HCT116 (cell line): ENCODE data around the gene ATP6V1G1. TPM values are rescaled to one million over a fixed set of nuclear protein-coding genes. Genes with fewer than 3 reads are reported as not detected.

Source experiments
- ATAC-seq: fragments of 200-7000 bp; cut with Tn5 transposase; 2 replicates; pipeline ENCODE4 v1.9.1; 2020; ENCODE audit warnings: mild to moderate bottlenecking, moderate library complexity
- BruUV-seq: library from RNA; stranded (reverse); fragments of 400-500 nt; replicated peaks from 2 replicates; lab custom pipeline; 2021; lab: Mats Ljungman, UMichigan
- CTCF ChIA-PET: fragments of 300-600 bp; sonication (Branson Sonifier 250); formaldehyde crosslinking; loops from one replicate; lab custom pipeline; 2021; ENCODE audit warnings: antibody characterized with exemption; lab: Charles Lee
- POLR2A ChIA-PET: fragments of 300-600, 350-600 bp; sonication (Branson Sonifier 250); formaldehyde crosslinking; loops from one replicate; lab custom pipeline; 2021; ENCODE audit warnings: antibody characterized with exemption; lab: Charles Lee
- RAD21 ChIA-PET, 2 experiments: fragments of 300-600 bp; sonication (Branson Sonifier 250); formaldehyde crosslinking; loops; one replicate each; lab custom pipeline; 2023; ENCODE audit warnings: low total read pairs in 2 of 2; ENCODE audit not compliant: uncharacterized antibody in 2 of 2, unreplicated experiment in 2 of 2, low non-redundant PET in 1 of 2; lab: Charles Lee
- DNase-seq: peaks from one replicate; pipeline ENCODE4 v3.0.0-alpha.2; 2010; ENCODE audit warnings: low read depth, low spot score
- H2AFZ ChIP-seq: fragments of 200-600 bp; shearing (Covaris generic), sonication (generic); 2 replicates; pipeline ENCODE4 v1.6.1; 2017; ENCODE audit warnings: low read depth, mixed run types, mixed read lengths, antibody characterized with exemption, low read length; ENCODE audit not compliant: poor library complexity, severe bottlenecking
- H3K27ac ChIP-seq: 2 replicates; pipeline ENCODE4 v1.5.1; 2012; ENCODE audit warnings: low read depth, low read length
- H3K27me3 ChIP-seq: fragments of 200-600 bp; sonication (generic); 2 replicates; pipeline ENCODE4 v1.6.1; 2016; ENCODE audit warnings: mixed run types, low read length, mixed read lengths; ENCODE audit not compliant: insufficient read depth
- H3K36me3 ChIP-seq, 2 experiments: fragments of 200-500 bp in 1 of 2; fragments of 200-600 bp in 1 of 2; sonication (Bioruptor generic) in 1 of 2; sonication (generic) in 1 of 2; 2 replicates each; pipeline versions ENCODE4 v1.5.1 to v1.6.1; 2014 to 2016; ENCODE audit warnings: low read length in 2 of 2, inconsistent platforms in 1 of 2, mixed read lengths in 1 of 2, mixed run types in 1 of 2; ENCODE audit not compliant: insufficient read depth in 2 of 2, control insufficient read depth in 1 of 2
- H3K4me1 ChIP-seq, 2 experiments: fragments of 200-600 bp in 1 of 2; sonication (generic) in 1 of 2; 2 replicates each; pipeline versions ENCODE4 v1.5.1 to v1.6.1; 2012 to 2017; ENCODE audit warnings: low read length in 2 of 2, inconsistent platforms in 1 of 2, mild to moderate bottlenecking in 1 of 2, mixed read lengths in 1 of 2, mixed run types in 1 of 2, moderate library complexity in 1 of 2; ENCODE audit not compliant: insufficient read depth in 2 of 2, control insufficient read depth in 1 of 2
- H3K4me2 ChIP-seq: fragments of 200-600 bp; sonication (generic); 2 replicates; pipeline ENCODE4 v1.6.1; 2017; ENCODE audit warnings: mixed run types, low read length, mixed read lengths
- H3K4me3 ChIP-seq, 2 experiments: fragments of 200-600 bp in 1 of 2; sonication (generic) in 1 of 2; replicated peaks in 1 of 2; 2 replicates each; pipeline ENCODE4 v1.5.1; 2011 to 2016; ENCODE audit warnings: low read length in 2 of 2, control low read depth in 1 of 2, low read depth in 1 of 2, mild to moderate bottlenecking in 1 of 2, mixed read lengths in 1 of 2, mixed run types in 1 of 2
- H3K79me2 ChIP-seq: fragments of 200-600 bp; sonication (generic); 2 replicates; pipeline ENCODE4 v1.6.1; 2017; ENCODE audit warnings: mild to moderate bottlenecking, mixed run types, low read length, moderate library complexity, mixed read lengths; ENCODE audit not compliant: insufficient read depth
- H3K9ac ChIP-seq: fragments of 200-600 bp; sonication (generic); 2 replicates; pipeline ENCODE4 v1.6.1; 2016; ENCODE audit warnings: low read length, mixed read lengths
- H3K9me2 ChIP-seq: fragments of 200-600 bp; sonication (generic), shearing (Covaris generic); 2 replicates; pipeline ENCODE4 v1.6.1; 2017; ENCODE audit warnings: mixed run types, mild to moderate bottlenecking, moderate library complexity; ENCODE audit not compliant: insufficient read depth
- H3K9me3 ChIP-seq, 2 experiments: fragments of 200-500 bp in 1 of 2; fragments of 200-600 bp in 1 of 2; sonication (Bioruptor generic) in 1 of 2; sonication (generic) in 1 of 2; 2 replicates each; pipeline ENCODE4 v1.6.1; 2014 to 2017; ENCODE audit warnings: low read length in 2 of 2, mixed read lengths in 2 of 2, inconsistent platforms in 1 of 2, low read depth in 1 of 2, mild to moderate bottlenecking in 1 of 2, mixed run types in 1 of 2, moderate library complexity in 1 of 2; ENCODE audit not compliant: control insufficient read depth in 1 of 2, insufficient read depth in 1 of 2
- H4K20me1 ChIP-seq: fragments of 200-600 bp; sonication (generic), shearing (Covaris generic); 2 replicates; pipeline ENCODE4 v1.6.1; 2017; ENCODE audit warnings: mixed run types, mild to moderate bottlenecking, moderate library complexity; ENCODE audit not compliant: insufficient read depth
- CEBPB ChIP-seq: IDR thresholded peaks from 2 replicates; pipeline ENCODE4 v1.6.1; 2012; ENCODE audit warnings: low read depth
- EGR1 ChIP-seq: IDR thresholded peaks from 2 replicates; pipeline ENCODE4 v1.6.1; 2012; ENCODE audit warnings: low read depth
- POLR2A ChIP-seq: IDR thresholded peaks from 2 replicates; pipeline ENCODE4 v1.7.0; 2011; ENCODE audit warnings: borderline replicate concordance; ENCODE audit not compliant: insufficient read depth, insufficient read length; ENCODE audit errors: extremely low read depth
- POLR2AphosphoS5 ChIP-seq: IDR thresholded peaks from 2 replicates; pipeline ENCODE4 v1.6.1; 2011; ENCODE audit warnings: mild to moderate bottlenecking, low read depth, low read length, moderate library complexity
- RAD21 ChIP-seq: IDR thresholded peaks from 2 replicates; pipeline ENCODE4 v1.6.1; 2012; ENCODE audit warnings: low read depth, mild to moderate bottlenecking
- SIN3A ChIP-seq: IDR thresholded peaks from 2 replicates; pipeline ENCODE4 v1.6.1; 2012; ENCODE audit warnings: low read depth
- SP1 ChIP-seq: IDR thresholded peaks from 2 replicates; pipeline ENCODE4 v1.6.1; 2012; ENCODE audit warnings: low read depth
- SRF ChIP-seq: IDR thresholded peaks from 2 replicates; pipeline ENCODE4 v1.6.1; 2012; ENCODE audit warnings: low read depth
- ZFX ChIP-seq: fragments of 450-650 bp; IDR thresholded peaks from 2 replicates; pipeline ENCODE4 v1.6.1; 2017
- ZNF274 ChIP-seq: fragments of 200-500 bp; sonication (Bioruptor generic); IDR thresholded peaks from 2 replicates; pipeline ENCODE4 v1.6.1; 2014; ENCODE audit warnings: mild to moderate bottlenecking, low read depth, low read length, inconsistent platforms
- intact Hi-C: fragments of 100-400 bp; cut with micrococcal nuclease; formaldehyde crosslinking; loops from 2 replicates; pipeline ENCODE4 v1.10.0; 2022
- total RNA-seq: library from RNA; stranded (reverse); gene quantifications from one replicate; pipeline ENCODE4 v1.2.1, GENCODE V29; 2021; ENCODE audit not compliant: unreplicated experiment
- TF ChIP-seq, protein P1 (sequence below): IDR thresholded peaks from 2 replicates; pipeline ENCODE4 v1.6.1; 2012; ENCODE audit warnings: low read depth
- TF ChIP-seq, protein P2 (sequence below): IDR thresholded peaks from 2 replicates; pipeline ENCODE4 v1.6.1; 2012

ATP6V1G1 gene
- total RNA-seq, 1 experiment from 2014 or later, result 72.3 TPM

DNA sequence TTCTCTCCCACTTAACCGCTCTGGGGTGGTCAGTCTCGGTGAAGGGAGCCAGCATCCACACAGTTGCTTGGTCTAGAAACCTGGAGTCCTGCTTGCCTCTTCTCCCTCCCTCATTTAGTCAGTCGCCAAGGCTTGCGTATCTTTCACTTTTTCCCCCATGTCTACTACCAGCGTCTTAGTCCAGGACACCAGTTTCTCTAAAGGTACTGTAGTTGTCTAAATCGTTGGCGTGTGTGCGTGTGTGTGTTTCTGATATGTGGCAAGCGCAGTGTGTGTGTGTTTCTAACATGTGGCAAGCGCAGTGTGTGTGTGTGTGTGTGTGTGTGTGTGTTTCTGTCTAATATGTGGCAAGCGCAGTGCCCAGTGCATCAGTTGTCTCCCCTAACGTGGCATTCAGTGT lies 641 bp downstream of the ATP6V1G1 start:
- POLR2A ChIA-PET, result interaction anchor here (0.7 to 1.6 kb wide), 7 partner anchors 12 to 149 kb away, joined by 3 to 8 read pairs (median 3); no protein-coding TSS in a partner anchor

DNA sequence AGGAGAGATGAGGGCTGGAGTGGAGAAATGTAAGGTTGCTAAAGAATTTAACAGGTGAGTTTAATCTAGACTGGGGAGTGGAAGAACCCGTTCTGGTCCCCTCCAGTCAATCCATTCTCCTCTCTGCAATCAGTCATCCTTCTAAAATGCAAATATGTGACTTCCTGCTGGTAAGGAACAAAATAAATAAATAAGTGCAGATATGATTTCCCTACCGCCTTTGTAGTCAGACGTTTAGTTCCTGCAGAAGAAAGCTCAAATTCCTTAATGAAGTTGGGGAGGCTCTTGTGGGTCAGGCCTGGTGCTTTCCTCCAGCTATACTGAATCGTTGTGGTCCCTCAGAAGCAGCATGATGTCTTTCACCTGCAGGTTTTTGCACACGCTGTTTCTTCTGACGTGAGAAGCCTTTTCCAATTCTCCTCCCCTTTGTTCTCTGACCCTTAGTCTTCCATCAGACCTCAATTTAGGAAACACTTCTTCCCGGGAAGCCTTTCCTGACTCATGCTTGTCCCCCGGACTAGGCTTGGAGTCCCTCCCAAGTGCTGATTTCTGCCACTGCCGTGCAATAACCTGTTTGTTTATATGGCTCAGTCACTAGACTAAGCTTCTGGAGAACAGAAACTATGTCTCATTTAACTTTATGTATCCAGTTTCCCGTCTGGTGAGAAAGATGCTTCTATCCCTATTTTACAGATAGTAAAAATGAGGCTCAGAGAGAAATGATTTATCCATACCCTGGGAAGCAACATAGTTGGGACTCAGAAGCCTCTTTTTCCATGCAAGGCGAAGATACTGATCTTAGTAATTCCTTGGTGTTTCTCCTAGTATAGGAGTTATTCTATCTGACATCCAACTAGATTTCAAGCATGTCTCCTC lies 1.3 kb downstream of the ATP6V1G1 start:
- H2AFZ ChIP-seq, result no peak overlapping the region
- POLR2A ChIA-PET, result interaction anchor here (1.1 to 1.6 kb wide), 3 partner anchors 17 to 150 kb away, joined by 3 to 8 read pairs (median 7); no protein-coding TSS in a partner anchor
- ATAC-seq, result no peak
- no peaks in the 10 kb centered on the region for H3K9me3 ChIP-seq
- peaks cover 63% of the 10 kb centered on the region for H3K79me2 ChIP-seq
- H3K36me3 ChIP-seq, result peaks cover 11 to 15% of the 10 kb centered on the region in 2 experiments; a peak in 3 of 4 replicates
- CTCF ChIA-PET, result no interaction called here
- no peaks in the 10 kb centered on the region for H3K27me3 ChIP-seq
- no peaks in the 10 kb centered on the region for H3K9me2 ChIP-seq
- RAD21 ChIA-PET, result no interaction called here
- H3K27ac ChIP-seq, result no peak overlapping the region
- H3K9ac ChIP-seq, result peak overlapping the region; percentile 93
- H3K4me3 ChIP-seq, result peak overlapping the region; percentile 95 to 100
- no peaks in the 10 kb centered on the region for H4K20me1 ChIP-seq
- H3K4me2 ChIP-seq, result peak overlapping the region; percentile 92
- H3K4me1 ChIP-seq, result peaks cover 10 to 19% of the 10 kb centered on the region in 2 experiments
- no peak for DNase-seq
- TSS peak; percentile 52 for BruUV-seq
- intact Hi-C loops, result loop anchor here (5.0 kb wide), 1 partner anchor 82 kb away; the partner anchor contains the start of gene WHRN
- TF ChIP-seq, protein P1, sequence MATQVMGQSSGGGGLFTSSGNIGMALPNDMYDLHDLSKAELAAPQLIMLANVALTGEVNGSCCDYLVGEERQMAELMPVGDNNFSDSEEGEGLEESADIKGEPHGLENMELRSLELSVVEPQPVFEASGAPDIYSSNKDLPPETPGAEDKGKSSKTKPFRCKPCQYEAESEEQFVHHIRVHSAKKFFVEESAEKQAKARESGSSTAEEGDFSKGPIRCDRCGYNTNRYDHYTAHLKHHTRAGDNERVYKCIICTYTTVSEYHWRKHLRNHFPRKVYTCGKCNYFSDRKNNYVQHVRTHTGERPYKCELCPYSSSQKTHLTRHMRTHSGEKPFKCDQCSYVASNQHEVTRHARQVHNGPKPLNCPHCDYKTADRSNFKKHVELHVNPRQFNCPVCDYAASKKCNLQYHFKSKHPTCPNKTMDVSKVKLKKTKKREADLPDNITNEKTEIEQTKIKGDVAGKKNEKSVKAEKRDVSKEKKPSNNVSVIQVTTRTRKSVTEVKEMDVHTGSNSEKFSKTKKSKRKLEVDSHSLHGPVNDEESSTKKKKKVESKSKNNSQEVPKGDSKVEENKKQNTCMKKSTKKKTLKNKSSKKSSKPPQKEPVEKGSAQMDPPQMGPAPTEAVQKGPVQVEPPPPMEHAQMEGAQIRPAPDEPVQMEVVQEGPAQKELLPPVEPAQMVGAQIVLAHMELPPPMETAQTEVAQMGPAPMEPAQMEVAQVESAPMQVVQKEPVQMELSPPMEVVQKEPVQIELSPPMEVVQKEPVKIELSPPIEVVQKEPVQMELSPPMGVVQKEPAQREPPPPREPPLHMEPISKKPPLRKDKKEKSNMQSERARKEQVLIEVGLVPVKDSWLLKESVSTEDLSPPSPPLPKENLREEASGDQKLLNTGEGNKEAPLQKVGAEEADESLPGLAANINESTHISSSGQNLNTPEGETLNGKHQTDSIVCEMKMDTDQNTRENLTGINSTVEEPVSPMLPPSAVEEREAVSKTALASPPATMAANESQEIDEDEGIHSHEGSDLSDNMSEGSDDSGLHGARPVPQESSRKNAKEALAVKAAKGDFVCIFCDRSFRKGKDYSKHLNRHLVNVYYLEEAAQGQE, result no peak
- no peak for TF ChIP-seq CEBPB
- no peak for TF ChIP-seq SRF
- no peak for TF ChIP-seq EGR1
- TF ChIP-seq POLR2A, result no peak
- no peak for TF ChIP-seq SP1
- TF ChIP-seq RAD21, result no peak
- TF ChIP-seq, protein P2, sequence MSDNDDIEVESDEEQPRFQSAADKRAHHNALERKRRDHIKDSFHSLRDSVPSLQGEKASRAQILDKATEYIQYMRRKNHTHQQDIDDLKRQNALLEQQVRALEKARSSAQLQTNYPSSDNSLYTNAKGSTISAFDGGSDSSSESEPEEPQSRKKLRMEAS, result no peak
- no peak for TF ChIP-seq POLR2AphosphoS5
- TF ChIP-seq ZNF274, result no peak
- no peak for TF ChIP-seq ZFX

More for the DNA sequence above, 641 bp downstream of the ATP6V1G1 start:
- peak overlapping the region; percentile 95 to 100 for H3K4me3 ChIP-seq
- H3K27me3 ChIP-seq, result no peaks in the 10 kb centered on the region
- H3K79me2 ChIP-seq, result peaks cover 56% of the 10 kb centered on the region
- no peaks in the 10 kb centered on the region for H4K20me1 ChIP-seq
- peak overlapping the region; percentile 93 for H3K9ac ChIP-seq
- DNase-seq, result no peak
- intact Hi-C loops, result loop anchor here (5.0 kb wide), 1 partner anchor 81 kb away; the partner anchor contains the start of gene WHRN
- TF ChIP-seq SIN3A (peak; percentile 29; the same call in 1 of the 2 replicates), POLR2AphosphoS5 (no peak), SP1 (no peak)
- no TSS peak for BruUV-seq
- H3K4me2 ChIP-seq, result peak overlapping the region; percentile 92
- 0 out of 2 replicates have a peak, but pooled peaks have one; percentile 2 for ATAC-seq
- peaks cover 10 to 19% of the 10 kb centered on the region in 2 experiments for H3K4me1 ChIP-seq
- H3K9me3 ChIP-seq, result no peaks in the 10 kb centered on the region
- no peaks in the 10 kb centered on the region for H3K9me2 ChIP-seq
- ChIA-PET CTCF (interaction anchor here (1.3 kb wide), 1 partner anchor 65 kb away, joined by 8 read pairs; no protein-coding TSS in a partner anchor), RAD21 (no interaction called here)
- peak overlapping the region; percentile 65 for H3K27ac ChIP-seq
- H3K36me3 ChIP-seq, result peaks cover 4 to 9% of the 10 kb centered on the region in 2 experiments; a peak in 3 of 4 replicates
- H2AFZ ChIP-seq, result no peak overlapping the region
